GM12872 (cell line): Measurements from ENCODE around the gene UBE2A.

ENCODE experiments used
- CTCF ChIP-seq: IDR thresholded peaks from 3 replicates; pipeline ENCODE4 v1.5.1; 2011; ENCODE audit warnings: low read depth, mild to moderate bottlenecking, low read length, moderate library complexity; ENCODE audit not compliant: insufficient read depth

UBE2A gene

GRCh38 chrX:119565107-119565663 lies 9.2 kb upstream of the UBE2A start, which contains the start of gene STEEP1:
STEEP1 (minus strand) TSS chrX:119565409; CDS start chrX:119565355, 54 bp downstream.
- TF ChIP-seq CTCF, result no peak

GRCh38 chrX:119570351-119570835 lies 4.0 kb upstream of the UBE2A start:
- no peak for TF ChIP-seq CTCF

GRCh38 chrX:119573222-119573621 lies 1.1 kb upstream of the UBE2A start:
- TF ChIP-seq CTCF, result no peak

GRCh38 chrX:119573840-119574393 lies 446 bp upstream of the UBE2A start:
- no peak for TF ChIP-seq CTCF

GRCh38 chrX:119579414-119579813 lies 5.1 kb downstream of the UBE2A start:
- no peak for TF ChIP-seq CTCF

- no peak for TF ChIP-seq CTCF
Measured at GRCh38 chrX:119583431-119584059, 9.2 kb downstream of the UBE2A start.

GRCh38 chrX:119589810-119590209 lies 15.4 kb downstream of the UBE2A start:
- TF ChIP-seq CTCF, result no peak
